NCI-H2081 (cell line): ENCODE measurements around the gene CNMD.
"Not testable (repeated sequence)": the region's sequence is repeated elsewhere in the genome, so short reads cannot be mapped to it uniquely, and the experiment has no call there.

ENCODE experiments used
- DNase-seq, 2 experiments: peaks; one replicate each; lab custom pipeline; 2025; lab: John Stamatoyannopoulos, UW

Gene CNMD

DNA sequence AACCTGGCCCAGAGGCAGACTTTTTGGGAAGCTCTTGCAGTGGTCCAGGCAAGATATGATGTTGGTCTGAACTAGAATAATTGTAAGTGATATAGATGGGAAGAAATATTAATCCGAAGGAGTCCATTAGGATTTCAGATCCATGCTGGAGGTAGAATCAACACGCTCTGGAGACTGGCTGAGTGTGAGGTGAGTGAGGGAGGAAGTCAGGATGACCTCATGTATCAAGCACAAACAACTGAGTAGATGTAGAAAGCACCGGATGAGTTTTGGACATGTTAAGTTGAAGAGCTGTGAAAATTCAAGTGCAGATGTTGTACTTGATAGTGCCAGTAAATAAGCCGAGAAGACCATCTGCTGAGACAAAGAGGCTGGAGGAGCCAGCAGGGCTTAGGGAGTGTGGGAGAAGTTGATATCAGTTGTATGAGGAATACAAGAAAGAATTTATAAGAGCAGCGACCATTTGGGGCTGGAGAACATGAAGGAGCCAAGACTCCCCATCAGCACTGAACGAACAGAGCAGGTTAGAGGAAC, 5.3 kb upstream of the CNMD start:
- DNase-seq = no peak

DNA sequence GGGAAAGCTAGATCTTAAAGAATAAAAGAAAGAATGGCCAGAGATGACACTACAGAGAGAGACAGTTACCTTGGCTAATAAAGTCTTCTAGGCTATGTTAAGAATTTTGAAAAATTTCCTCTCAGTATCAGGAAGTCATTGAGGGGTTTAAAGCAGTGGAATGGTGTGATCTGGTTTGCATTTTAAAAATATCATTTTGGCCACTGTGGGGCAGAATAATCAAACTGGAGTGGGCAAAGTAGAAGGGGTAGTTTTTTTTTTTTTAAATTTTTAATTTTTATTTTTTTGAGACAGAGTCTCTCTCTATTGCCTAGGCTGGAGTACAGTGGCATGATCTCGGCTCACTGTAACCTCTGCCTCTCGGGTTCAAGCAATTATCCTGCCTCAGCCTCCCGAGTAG, 4.4 kb upstream of the CNMD start:
- DNase-seq = no peak

DNA sequence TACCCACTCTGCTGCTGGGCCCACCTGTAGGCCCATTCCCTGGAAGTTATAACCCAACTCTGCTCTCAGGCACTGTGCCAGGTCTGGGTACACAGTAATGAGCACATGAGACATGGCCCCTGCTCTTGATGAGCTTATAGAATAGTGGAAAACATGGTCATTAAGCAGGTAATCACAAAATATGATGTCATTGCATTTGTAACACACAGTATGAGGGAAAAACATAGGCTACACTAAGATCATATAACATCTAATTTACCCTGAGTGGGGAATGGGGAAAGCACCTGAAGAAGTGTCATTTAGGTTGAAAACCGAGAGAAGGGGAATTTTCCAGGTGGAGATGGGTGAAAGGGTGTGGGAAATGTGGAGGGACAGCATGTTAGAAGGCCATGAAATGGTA, 3.9 kb upstream of the CNMD start:
- peak in 1 of 2 experiments; percentile 19 for DNase-seq

DNA sequence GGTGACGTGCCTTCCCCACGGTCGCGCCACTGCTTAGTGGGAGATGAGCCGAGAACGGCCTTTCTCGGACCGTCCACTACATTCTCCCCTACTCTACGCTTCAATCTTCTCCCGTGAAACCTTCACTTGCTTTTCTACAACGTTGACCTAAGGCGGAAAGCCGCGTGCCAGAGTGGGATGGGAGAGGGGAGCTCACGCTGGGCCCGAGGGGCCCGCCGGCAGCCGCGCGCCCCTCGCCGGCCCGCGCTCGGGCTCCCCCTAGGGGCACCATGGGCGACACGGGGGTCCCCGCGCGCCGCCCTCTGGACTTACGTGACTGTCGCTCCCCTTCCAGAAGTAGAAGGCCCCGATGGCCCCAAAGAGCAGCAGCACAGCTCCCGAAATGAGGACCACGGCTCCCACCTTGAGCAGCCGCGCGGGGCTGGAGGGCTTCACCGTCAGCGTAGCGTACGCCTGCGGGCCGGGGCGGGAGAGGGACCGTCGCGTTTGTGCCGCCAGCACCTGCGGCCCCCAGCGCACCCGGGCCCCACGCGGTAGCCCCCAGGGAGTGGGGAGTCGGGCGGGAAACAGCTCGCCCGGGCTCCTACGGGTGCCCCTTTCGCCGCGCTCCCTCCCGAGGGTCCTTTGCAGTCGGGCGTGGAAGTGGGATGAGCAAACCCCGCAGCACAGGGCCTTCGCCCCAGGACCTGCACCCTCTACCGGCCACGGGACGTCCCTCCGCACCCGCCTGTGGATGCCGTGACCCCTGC, 727 bp downstream of the CNMD start:
- DNase-seq = no peak

DNA sequence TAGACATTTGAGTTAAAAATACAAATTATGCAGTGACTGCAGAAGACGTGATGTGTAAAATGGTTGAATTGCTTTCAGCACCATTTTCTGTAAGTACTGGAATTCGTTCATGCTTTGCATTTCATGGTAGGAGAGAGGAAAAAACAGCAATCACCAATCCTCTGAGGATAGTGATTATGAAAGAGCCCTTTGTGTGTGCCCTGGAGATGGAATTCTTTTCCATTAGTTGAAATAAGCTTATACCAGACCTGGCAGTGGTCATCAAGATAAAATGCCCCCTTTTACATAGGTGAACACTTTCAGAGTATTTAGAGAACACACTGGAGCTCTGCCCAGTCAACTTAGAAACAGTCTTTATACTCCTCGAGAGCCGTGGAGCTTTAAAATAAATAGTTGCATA, 1.7 kb downstream of the CNMD start:
- no peak for DNase-seq

DNA sequence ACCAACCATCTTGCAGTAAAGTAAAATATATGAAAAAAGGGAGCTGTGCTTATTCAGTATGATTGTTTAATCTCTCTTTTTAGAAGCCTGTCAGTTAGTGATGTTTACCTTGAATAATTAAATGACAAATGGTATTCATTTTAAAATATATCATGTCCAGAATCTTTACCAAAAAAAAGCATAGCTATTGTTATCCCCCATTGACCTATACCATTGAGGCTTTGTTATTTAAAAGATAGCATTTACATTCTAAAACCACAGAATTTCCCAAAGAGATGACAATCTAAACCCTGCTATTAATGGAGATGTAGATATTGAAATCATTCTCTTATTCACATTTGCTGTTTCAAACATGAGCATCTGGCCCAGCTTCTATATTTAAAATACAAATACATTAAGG, 2.2 kb downstream of the CNMD start:
- DNase-seq = no peak

DNA sequence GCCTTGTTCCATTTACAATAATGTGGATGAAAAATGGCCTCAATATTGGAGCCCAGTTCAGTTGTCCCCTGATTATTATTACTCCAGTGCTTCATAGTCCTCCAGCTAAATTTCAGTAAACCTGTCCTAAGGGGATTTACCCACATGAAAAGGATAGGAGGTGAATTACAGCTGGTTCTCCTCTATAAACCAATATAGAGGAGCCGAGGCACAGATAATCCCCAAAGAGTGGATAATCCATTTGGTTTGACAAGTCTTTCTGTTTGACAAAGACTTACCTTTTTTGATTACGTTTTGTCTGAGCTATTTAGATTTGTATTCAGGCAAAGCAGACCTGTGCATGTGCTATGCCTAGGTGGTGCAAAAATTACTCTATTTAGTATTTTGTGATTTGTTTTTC, 2.7 kb downstream of the CNMD start:
- DNase-seq = no peak

DNA sequence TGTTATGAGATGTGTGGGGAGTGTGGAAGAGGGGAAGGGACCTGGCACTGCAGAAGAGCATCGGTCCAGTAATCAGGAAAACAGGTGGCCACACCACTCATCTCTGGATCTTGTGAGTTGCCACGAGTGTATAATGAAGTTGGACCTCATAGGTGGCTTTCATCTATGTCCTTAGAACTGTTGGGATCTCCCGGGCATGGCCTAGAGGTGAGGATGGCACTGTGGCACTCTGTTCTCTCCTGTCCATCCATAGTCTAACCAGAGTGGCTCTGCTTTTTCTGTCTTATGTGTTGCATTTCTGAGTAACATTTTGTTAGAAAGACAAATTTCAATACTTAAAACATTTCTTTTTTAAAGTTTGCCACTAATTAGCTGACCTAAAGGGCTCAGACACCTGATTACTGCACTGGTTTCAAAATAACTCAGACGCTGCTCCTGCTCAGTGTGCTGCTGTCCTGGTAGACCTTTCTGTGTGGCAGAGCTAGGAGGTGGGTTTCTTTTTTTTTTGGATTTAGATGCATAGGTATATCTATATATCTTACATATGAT, 5.5 kb downstream of the CNMD start:
- DNase-seq = no peak

DNA sequence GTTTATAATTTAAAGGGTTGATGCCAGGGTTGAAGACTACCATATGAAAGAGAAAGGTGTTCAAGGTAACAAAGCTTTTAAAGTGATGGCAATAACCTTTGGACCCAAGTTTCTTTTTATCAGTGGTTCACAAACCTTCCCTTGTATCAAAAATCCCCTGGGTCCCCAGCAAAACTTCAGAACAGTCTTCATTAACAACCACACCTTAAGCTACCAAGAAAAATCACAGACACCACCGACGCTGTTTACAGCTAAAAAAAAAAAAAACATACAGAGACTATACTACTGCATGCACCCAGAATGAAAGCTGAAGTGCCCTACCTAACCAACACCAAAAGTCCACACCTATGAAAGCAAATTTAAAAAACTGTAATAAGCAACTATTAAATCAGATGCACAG, 13.4 kb downstream of the CNMD start:
- no peak for DNase-seq

DNA sequence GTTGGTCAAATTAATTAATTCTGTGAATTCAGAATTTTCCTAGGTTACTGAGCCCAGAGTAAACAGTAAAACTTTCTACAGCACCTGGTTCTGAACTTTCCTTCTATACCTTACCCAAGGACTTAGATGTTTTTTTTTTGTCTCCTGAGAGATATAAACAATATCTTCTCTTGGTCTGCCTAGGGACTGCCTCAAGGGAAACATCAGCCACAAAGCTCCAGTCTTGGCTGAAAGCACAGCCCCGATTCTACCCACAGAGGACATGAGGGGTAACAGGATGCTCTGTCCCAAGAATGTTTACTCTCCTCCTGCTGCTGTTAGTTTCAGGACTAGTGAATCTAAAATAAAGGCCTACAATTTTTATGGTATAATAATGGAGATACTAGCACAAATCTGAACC, 14.3 kb downstream of the CNMD start:
- DNase-seq = no peak

DNA sequence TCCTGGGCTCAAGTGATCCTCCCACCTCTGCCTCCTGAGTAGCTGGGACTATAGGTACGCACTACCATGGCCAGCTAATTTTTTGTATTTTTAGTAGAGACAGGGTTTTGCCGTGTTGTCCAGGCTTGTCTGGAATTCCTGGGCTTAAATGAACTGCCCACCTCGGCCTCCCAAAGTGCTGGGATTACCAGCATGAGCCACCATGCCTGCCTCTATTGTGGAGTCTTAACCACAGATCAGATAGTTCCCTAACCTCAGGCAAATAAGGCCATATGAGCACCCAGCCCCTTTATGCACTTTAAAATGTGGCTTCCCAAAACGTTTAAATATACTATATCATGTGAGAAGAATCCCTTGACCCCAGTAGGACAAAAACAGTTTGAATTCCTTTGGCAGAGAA, 16.4 kb downstream of the CNMD start:
- no peak for DNase-seq

DNA sequence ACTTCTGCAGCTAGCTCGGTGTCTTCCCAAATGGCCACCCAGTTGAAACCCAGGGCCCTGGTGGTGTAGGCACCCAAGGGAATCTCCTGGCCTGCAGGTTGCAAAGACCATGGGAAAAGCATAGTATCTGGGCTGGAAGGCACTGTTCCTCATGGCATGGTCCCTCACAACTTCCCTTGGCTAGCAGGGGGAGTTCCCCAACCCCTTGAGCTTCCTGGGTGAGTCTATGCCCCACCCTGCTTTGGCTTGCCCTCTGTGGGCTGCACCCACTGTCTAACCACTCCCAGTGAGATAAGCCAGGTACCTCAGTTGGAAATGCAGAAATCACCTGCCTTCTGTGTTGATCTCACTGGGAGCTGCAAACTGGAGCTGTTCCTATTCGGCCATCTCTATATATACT, 18.3 kb downstream of the CNMD start:
- DNase-seq = not testable (repeated sequence)

DNA sequence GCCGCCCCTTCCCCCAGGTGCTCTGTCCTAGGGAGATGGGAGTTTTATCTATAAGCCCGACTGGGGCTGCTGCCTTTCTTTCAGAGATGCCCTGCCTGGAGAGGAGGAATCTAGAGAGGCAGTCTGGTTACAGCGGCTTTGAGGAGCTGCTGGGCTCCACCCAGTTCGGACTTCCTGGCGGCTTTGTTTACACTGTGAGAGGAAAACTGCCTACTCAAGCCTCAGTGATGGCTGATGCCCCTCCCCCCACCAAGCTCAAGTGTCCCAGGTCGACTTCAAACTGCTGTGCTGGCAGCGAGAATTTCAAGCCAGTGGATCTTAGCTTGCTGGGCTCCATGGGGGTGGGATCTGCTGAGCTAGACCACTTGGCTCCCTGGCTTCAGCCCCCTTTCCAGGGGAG, 18.7 kb downstream of the CNMD start:
- DNase-seq = not testable (repeated sequence)

DNA sequence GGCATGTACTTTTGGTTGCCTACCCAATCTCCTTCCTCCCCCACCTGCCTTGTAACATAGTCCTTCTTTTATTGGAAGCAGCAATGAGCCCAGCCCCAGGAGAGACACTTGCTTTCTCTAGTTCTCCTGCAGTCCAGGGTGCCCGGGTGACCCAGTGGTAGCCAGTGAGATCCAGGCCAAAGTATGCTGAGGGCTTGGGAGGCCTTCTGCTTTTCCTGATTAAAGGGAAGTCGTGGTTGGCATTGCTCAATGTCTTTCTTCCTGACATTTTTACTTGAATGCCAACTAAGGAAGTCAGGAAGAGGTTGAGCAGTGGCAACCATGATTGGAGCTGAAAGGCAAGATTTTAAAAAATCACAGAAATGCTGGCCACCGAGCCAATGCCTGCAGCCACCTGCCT, 25.7 kb downstream of the CNMD start:
- no peak for DNase-seq

DNA sequence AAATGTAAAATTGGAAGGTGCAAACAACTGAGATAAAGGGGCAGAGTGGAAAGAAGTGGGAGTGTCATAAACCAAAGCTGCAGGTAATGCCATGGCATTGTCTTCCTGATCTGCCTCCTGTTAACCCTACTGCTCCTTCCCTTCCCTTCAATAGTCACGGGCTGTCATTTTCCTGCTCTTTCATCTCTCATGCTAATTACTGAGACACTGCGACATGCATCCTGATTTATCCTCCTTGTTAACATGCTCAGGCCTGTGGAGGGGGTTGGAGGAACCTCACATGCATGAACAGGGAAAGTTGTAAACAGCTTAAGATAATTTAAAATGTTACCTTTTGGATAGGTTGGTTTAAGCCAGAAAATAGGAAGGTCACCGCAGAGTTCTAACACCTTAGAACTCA, 27.2 kb downstream of the CNMD start:
- peak in 1 of 2 experiments; percentile 11 for DNase-seq

DNA sequence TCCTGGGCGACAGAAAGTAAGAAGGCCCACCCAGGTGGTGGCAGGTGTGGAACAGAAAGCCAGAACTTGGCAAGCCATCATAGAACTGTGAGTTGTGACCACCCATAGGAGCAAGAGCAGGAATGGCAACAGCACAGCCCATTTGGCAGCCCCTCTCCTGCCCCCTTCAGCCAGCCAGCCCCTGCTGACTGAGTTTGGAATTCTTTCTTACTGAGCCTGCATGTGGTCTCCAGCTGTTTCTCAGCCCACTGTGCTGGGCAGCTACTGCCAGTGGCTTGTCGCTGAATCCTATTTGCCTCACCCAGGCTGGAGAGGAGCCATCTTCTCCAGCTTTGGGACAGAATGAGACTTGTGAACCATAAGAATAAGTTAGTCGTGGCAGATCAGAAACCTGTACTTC, 28.3 kb downstream of the CNMD start:
- DNase-seq = no peak

DNA sequence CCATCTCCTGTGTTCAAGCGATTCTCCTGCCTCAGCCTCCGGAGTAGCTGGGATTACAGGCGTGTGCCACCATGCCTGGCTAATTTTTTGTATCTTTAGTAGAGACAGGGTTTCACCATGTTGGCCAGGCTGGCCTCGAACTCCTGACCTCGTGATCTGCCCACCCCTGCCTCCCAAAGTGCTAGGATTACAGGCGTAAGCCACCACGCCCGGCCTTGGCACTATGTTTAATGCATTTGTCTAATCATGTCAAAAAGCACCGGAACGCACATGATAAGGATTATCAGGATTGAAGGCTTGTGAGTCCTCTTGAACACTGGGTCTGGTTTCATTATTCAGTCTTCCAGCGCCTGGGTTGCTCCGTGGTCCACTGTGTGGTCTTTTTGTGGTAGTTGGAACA, 31.4 kb downstream of the CNMD start:
- DNase-seq = not testable (repeated sequence)

DNA sequence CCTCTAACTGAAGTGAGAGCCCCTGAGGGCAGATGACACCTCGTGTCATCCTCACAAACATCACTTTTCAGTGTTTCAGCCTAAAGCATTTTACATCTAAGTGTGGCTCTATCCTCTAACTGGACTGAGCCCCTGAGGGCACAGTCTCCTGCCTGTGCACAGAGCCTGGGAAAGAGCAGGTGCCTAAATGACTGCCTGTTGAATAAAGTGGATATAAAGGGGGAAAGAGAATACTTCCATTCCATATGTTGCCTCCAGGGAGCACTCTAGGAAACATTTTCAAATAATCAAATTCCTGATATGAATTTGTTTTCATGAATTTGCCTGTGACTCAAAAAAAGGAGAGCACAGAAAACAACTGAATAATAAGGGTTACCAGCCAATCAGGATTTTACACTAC, 32.2 kb downstream of the CNMD start:
- peak in 1 of 2 experiments; percentile 12 for DNase-seq

DNA sequence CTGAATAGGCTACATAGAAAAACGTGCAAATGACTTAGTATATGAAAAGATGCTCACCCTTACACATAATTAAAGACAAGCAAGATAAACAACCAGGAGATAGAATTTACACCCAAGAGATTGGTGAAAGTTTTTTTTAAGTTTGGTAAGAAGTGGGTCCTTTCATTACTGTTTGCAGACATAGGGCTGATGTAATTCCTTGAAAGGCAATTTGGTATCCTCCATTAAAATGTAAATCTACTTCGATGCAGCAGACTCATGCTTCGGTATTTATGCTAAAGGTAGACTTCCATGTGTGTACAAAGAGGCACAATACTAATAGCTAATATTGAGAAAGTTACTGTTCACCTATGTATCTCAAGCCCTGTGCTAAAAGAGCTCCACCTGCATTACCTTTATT, 33.5 kb downstream of the CNMD start:
- no peak for DNase-seq

DNA sequence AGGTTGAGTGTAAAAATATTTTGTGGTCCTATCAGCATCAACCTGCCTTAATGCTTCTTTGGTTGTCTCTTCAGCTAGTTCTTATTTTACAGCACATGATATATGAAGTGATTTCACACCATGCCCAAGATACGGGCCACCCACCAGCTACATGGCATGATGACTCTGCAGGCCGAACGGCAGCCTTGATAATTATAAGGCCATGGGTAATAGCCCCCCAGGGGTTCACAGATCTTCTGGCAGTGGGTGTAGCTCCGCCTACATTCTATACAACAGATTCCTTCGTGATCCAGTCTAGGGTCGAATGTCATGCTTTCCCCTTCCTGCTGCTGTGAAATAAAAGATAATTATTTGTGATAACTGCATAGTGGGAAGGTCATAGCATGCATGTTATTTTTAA, 36.1 kb downstream of the CNMD start:
- DNase-seq = no peak

DNA sequence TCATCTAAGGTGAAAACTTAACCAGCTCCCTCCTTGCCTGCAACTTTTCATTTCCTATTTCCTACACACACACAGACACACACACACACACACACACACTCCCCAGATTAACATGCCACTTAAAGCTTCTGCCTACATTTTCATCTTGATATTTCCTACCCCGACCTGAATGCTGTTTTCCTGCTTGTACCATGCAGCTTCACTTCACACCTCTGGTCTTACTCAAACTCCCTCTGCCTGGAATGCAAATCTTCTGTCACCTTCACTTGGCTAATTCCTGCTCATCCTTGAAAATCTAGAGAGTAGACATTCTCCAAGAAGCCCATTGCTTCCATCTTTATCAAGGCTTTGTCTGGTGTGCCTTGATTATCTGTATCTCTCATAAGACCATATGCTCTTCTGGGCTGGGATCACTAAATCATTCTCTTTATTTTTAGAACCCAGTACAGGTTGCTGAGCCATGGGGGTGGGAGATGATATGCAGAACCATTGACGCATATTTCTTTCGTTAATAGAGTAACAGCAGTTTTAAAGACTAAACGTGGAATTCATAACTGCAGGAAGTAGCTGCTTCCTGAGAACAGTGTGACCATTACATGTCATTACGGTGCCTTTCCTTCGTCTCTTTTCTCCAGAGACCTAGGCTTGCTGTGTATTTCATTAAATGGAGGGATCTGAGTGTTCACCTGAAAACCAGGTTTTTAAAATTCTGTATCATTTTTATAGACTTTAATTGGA, 37.7 kb downstream of the CNMD start:
- no peak for DNase-seq

DNA sequence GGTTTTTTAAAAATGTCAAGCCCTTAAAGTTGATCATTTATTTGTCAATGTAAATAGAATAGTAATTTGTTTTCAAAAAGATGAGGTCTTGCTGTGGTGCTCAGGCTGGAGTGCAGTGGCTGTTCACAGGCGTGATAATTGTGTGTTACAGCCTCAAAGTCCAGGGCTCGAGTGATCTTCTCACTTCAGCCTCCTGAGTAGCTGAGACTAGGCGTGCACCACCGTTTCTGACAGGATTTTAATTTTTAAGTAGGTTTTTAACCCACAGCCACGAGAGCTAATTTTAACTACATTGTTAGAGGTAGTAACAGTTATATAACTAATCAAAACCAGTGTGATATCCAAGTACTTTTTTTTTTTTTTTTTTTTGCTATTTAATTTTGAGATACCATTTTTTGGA, 43.1 kb downstream of the CNMD start:
- no peak for DNase-seq

DNA sequence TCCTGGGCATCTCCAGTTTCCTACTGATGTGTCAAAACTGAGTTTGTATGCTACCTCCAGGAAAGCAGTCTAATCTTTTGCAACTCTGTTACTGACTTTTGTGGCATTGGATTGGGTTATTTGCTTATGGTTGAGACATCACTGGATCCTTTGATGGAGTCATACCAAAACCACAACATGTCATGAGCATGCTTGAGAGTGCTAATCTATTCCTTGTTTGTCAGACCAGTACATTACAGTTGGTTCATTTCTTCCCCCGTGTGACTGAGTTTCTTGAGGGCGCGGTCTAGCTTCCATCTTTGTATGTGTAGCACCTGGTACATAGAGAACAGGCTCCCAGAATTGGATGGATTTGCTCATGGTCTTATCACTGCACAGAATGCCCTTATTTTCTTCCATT, 43.8 kb downstream of the CNMD start:
- no peak for DNase-seq
